H1 (cell line): ENCODE measurements around the gene MESD. TPM values are rescaled to one million over a fixed set of nuclear protein-coding genes. Genes with fewer than 3 reads are reported as not detected.
A peak's percentile ranks its signal among the peaks of the same experiment; 100 is the strongest.

ENCODE experiments used
- CTCF ChIA-PET: fragments of 300-600 bp; sonication (Branson Sonifier 250); formaldehyde crosslinking; loops from one replicate; lab custom pipeline; 2021; ENCODE audit not compliant: partially characterized antibody; lab: Charles Lee
- POLR2A ChIA-PET: fragments of 300-600 bp; sonication (Branson Sonifier 250); formaldehyde crosslinking; loops from one replicate; lab custom pipeline; 2021; ENCODE audit warnings: inconsistent platforms; ENCODE audit not compliant: partially characterized antibody; lab: Charles Lee
- DNase-seq, 2 experiments: peaks; one replicate each; pipeline versions ENCODE4 v3.0.0 to v3.0.0-alpha.2; 2010 to 2022; ENCODE audit warnings: low spot score in 2 of 2, low read depth in 1 of 2, mixed read lengths in 1 of 2
- FAIRE-seq: peaks from 2 replicates; lab custom pipeline; 2011; peaks lifted over from hg19 to GRCh38; lab: Jason Lieb, UNC
- H2AFZ ChIP-seq: 2 replicates; pipeline ENCODE4 v1.8.1; 2012; ENCODE audit warnings: low read length, inconsistent platforms
- H2AK5ac ChIP-seq: 2 replicates; pipeline ENCODE4 v1.6.1; 2013; ENCODE audit warnings: low read depth, low read length
- H2BK120ac ChIP-seq: replicated peaks from 2 replicates; pipeline ENCODE3; 2013; ENCODE audit warnings: low read depth, low read length, inconsistent platforms
- H2BK12ac ChIP-seq: 2 replicates; pipeline ENCODE4 v1.6.1; 2013; ENCODE audit warnings: low read depth, low read length
- H2BK15ac ChIP-seq: 2 replicates; pipeline ENCODE4 v1.6.1; 2013; ENCODE audit warnings: low read length
- H2BK20ac ChIP-seq: 2 replicates; pipeline ENCODE4 v1.6.1; 2013; ENCODE audit warnings: low read length
- H2BK5ac ChIP-seq: 2 replicates; pipeline ENCODE4 v1.6.1; 2013; ENCODE audit warnings: low read depth, low read length
- H3K14ac ChIP-seq: 2 replicates; pipeline ENCODE4 v1.6.1; 2013; ENCODE audit warnings: inconsistent platforms; ENCODE audit not compliant: insufficient read length
- H3K18ac ChIP-seq: 2 replicates; pipeline ENCODE4 v1.6.1; 2013; ENCODE audit warnings: low read length; ENCODE audit errors: extremely low read depth
- H3K23ac ChIP-seq: 2 replicates; pipeline ENCODE4 v1.6.1; 2013; ENCODE audit warnings: inconsistent platforms; ENCODE audit not compliant: insufficient read length
- H3K23me2 ChIP-seq: 2 replicates; pipeline ENCODE4 v1.6.1; 2013; ENCODE audit warnings: low read depth, low read length
- H3K27ac ChIP-seq: 2 replicates; pipeline ENCODE4 v1.6.1; 2011; ENCODE audit warnings: low read depth, low read length, inconsistent platforms
- H3K27me3 ChIP-seq, 4 experiments: replicated peaks in 1 of 4; 1 replicate in 1 of 4; 2 replicates in 3 of 4; pipeline versions ENCODE4 v1.6.1 to v1.8.1; 2011 to 2013; ENCODE audit warnings: low read length in 3 of 4, mild to moderate bottlenecking in 3 of 4, inconsistent platforms in 2 of 4, mixed read lengths in 2 of 4, moderate library complexity in 1 of 4; ENCODE audit not compliant: control insufficient read depth in 3 of 4, insufficient read depth in 3 of 4; ENCODE audit errors: extremely low read depth in 1 of 4
- H3K36me3 ChIP-seq, 4 experiments: 2 replicates each; pipeline versions ENCODE4 v1.6.1 to v1.8.1; 2011 to 2013; ENCODE audit warnings: mild to moderate bottlenecking in 4 of 4, low read length in 3 of 4, moderate library complexity in 2 of 4, control low read depth in 1 of 4, inconsistent platforms in 1 of 4; ENCODE audit not compliant: insufficient read depth in 4 of 4, control insufficient read depth in 2 of 4
- H3K4ac ChIP-seq: replicated peaks from 2 replicates; pipeline ENCODE3; 2013; ENCODE audit warnings: low read length, low read depth, mixed read lengths, inconsistent platforms; ENCODE audit not compliant: insufficient read length
- H3K4me1 ChIP-seq, 4 experiments: replicated peaks in 1 of 4; 1 replicate in 1 of 4; 2 replicates in 3 of 4; pipeline versions ENCODE4 v1.6.1 to v1.8.1; 2011 to 2013; ENCODE audit warnings: low read length in 3 of 4, inconsistent platforms in 2 of 4, mixed read lengths in 1 of 4; ENCODE audit not compliant: insufficient read depth in 4 of 4, control insufficient read depth in 3 of 4
- H3K4me2 ChIP-seq, 2 experiments: 2 replicates each; pipeline versions ENCODE4 v1.6.1 to v1.8.1; 2011 to 2013; ENCODE audit warnings: low read depth in 2 of 2, low read length in 2 of 2, control low read depth in 1 of 2, inconsistent platforms in 1 of 2, mild to moderate bottlenecking in 1 of 2; ENCODE audit not compliant: insufficient read depth in 1 of 2
- H3K4me3 ChIP-seq, 4 experiments: fragments of 200-600, 300-600 bp in 1 of 4; sonication (generic), shearing (Covaris generic), sonication (Bioruptor Twin) in 1 of 4; 2 replicates each; pipeline versions ENCODE4 v1.5.1 to v1.8.1; 2011 to 2016; ENCODE audit warnings: low read length in 4 of 4, low read depth in 3 of 4, control low read depth in 2 of 4, inconsistent platforms in 2 of 4, mild to moderate bottlenecking in 2 of 4, mixed read lengths in 1 of 4, moderate library complexity in 1 of 4; ENCODE audit not compliant: insufficient read depth in 2 of 4; ENCODE audit errors: extremely low read depth in 1 of 4
- H3K56ac ChIP-seq: replicated peaks from 2 replicates; pipeline ENCODE3; 2013; ENCODE audit warnings: low read depth, mild to moderate bottlenecking, mixed read lengths, low read length, inconsistent platforms; ENCODE audit not compliant: insufficient read length
- H3K79me1 ChIP-seq: 2 replicates; pipeline ENCODE4 v1.6.1; 2013; ENCODE audit warnings: low read depth, low read length, control low read depth
- H3K79me2 ChIP-seq, 2 experiments: 2 replicates each; pipeline versions ENCODE4 v1.6.1 to v1.8.1; 2012 to 2013; ENCODE audit warnings: low read length in 2 of 2, mild to moderate bottlenecking in 2 of 2, inconsistent platforms in 1 of 2; ENCODE audit not compliant: insufficient read depth in 2 of 2, control insufficient read depth in 1 of 2
- H3K9ac ChIP-seq, 4 experiments: replicated peaks in 1 of 4; 1 replicate in 1 of 4; 2 replicates in 3 of 4; pipeline versions ENCODE4 v1.6.1 to v1.8.1; 2011 to 2013; ENCODE audit warnings: low read depth in 3 of 4, low read length in 3 of 4, control low read depth in 2 of 4, mild to moderate bottlenecking in 2 of 4, moderate library complexity in 2 of 4, inconsistent platforms in 1 of 4; ENCODE audit errors: extremely low read depth in 1 of 4
- H3K9me3 ChIP-seq, 2 experiments: 2 replicates each; pipeline versions ENCODE4 v1.6.1 to v1.8.1; 2012 to 2013; ENCODE audit warnings: mild to moderate bottlenecking in 2 of 2, moderate library complexity in 2 of 2, control low read depth in 1 of 2, inconsistent platforms in 1 of 2, low read depth in 1 of 2, low read length in 1 of 2, mixed read lengths in 1 of 2; ENCODE audit not compliant: insufficient read depth in 2 of 2
- H4K20me1 ChIP-seq, 2 experiments: replicated peaks in 1 of 2; 2 replicates each; pipeline versions ENCODE3 to v1.8.1; 2011 to 2013; ENCODE audit warnings: inconsistent platforms in 2 of 2, low read length in 2 of 2, mild to moderate bottlenecking in 1 of 2; ENCODE audit not compliant: insufficient read depth in 2 of 2, control insufficient read depth in 1 of 2
- H4K5ac ChIP-seq: 2 replicates; pipeline ENCODE4 v1.6.1; 2013; ENCODE audit warnings: low read length, low read depth, mixed read lengths, inconsistent platforms; ENCODE audit not compliant: insufficient read length
- H4K8ac ChIP-seq: 2 replicates; pipeline ENCODE4 v1.8.0; 2013; ENCODE audit warnings: mild to moderate bottlenecking, moderate library complexity, low read length, inconsistent platforms; ENCODE audit not compliant: insufficient read depth; ENCODE audit errors: extremely low read depth
- H4K91ac ChIP-seq: replicated peaks from 2 replicates; pipeline ENCODE3; 2013; ENCODE audit warnings: low read length, mixed read lengths, inconsistent platforms; ENCODE audit not compliant: insufficient read length
- TBP ChIP-seq: IDR thresholded peaks from 2 replicates; pipeline ENCODE4 v1.6.1; 2011; ENCODE audit warnings: low read depth, low read length, improper control_type of control experiment
- WGBS, 2 experiments: shearing (Covaris generic) in 1 of 2; methylation state at CpG; one replicate each; pipeline versions ENCODE4 v1.1.6 to v1.1.7; 2013 to 2015; ENCODE audit warnings: low lambda C conversion rate in 2 of 2, mixed read lengths in 2 of 2, inconsistent platforms in 1 of 2, low coverage in 1 of 2, missing lambda C conversion rate in 1 of 2; ENCODE audit not compliant: insufficient replicate concordance in 2 of 2, insufficient coverage in 1 of 2, insufficient read length in 1 of 2; ENCODE audit errors: extremely low coverage in 1 of 2, missing lambda C conversion rate in 1 of 2; 5-methylcytosine and 5-hydroxymethylcytosine counted together
- polyA plus RNA-seq, 7 experiments: library from polyadenylated mRNA; depleted of rRNA in 3 of 7; stranded (reverse) in 5 of 7; unstranded in 2 of 7; fragments of >200 nt in 5 of 7; fragments of 200-250 nt in 2 of 7; gene quantifications; 1 replicate in 5 of 7; 2 replicates in 1 of 7; 4 replicates in 1 of 7; pipeline versions ENCODE4 v1.2.1 to v1.2.3, GENCODE V29; 2011 to 2013; ENCODE audit warnings: missing spikeins in 2 of 7, mixed read lengths in 2 of 7
- total RNA-seq: library from RNA; stranded (reverse); fragmentation: NEBNext Ultra II Directional; extraction: Animal tissue kit (Norgen Biotek cat#: 25700); gene quantifications from 2 replicates; pipeline ENCODE4 v1.2.1, GENCODE V29; 2021

Gene MESD
- total and polyA plus RNA-seq, 2 of the 8 experiments (the other 6 are each of a cell fraction or from before 2014, with no cell fraction given): 11.0 to 28.3 TPM

DNA sequence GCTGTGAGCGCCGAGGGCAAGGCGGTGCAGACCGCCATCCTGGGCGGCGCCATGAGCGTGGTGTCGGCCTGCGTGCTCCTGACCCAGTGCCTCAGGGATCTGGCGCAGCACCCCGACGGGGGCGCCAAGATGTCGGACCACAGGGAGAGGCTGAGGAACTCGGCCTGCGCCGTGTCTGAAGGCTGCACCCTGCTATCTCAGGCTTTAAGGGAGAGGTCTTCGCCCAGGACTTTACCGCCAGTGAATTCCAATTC, 13.4 kb upstream of the MESD start:
- Histone ChIP-seq H3K4me1 (peaks cover 0 to 8% (median 5%) of the 10 kb centered on the region in 4 experiments; a peak in 4 of 7 replicates), H3K79me2 (no peaks in the 10 kb centered on the region), H3K56ac (no peak overlapping the region), H3K4me2 (peak overlapping the region; percentile 76 to 80; a peak in 2 of 4 replicates), H3K23ac (no peak overlapping the region), H3K4ac (no peak overlapping the region), H2BK20ac (no peak overlapping the region), H2BK5ac (peak overlapping the region; percentile 60; the same call in 1 of the 2 replicates), H3K79me1 (peaks cover 2% of the 10 kb centered on the region; the same call in 1 of the 2 replicates), H3K27me3 (peaks cover 0 to 12% (median 9%) of the 10 kb centered on the region in 4 experiments; a peak in 5 of 7 replicates), H3K36me3 (no peaks in the 10 kb centered on the region; a peak in 1 of 8 replicates), H3K14ac (no peak overlapping the region)
- DNase-seq: no peak
- no peak for TF ChIP-seq TBP
- TF ChIP-seq, all 59 proteins: peak for 0
- no peak for FAIRE-seq
- Histone ChIP-seq H3K23me2 (peaks cover 17% of the 10 kb centered on the region; the same call in 1 of the 2 replicates), H3K4me3 (peak overlapping the region in 1 of 4 experiments; percentile 90; a peak in 2 of 8 replicates), H2AK5ac (no peak overlapping the region), H3K27ac (no peak overlapping the region), H2BK120ac (no peak overlapping the region), H4K5ac (no peak overlapping the region), H3K18ac (no peak overlapping the region), H2BK12ac (no peak overlapping the region), H4K91ac (no peak overlapping the region), H4K8ac (no peak overlapping the region), H3K9ac (no peak overlapping the region), H2AFZ (no peak overlapping the region), H4K20me1 (peaks cover 2 to 8% of the 10 kb centered on the region in 2 experiments), H3K9me3 (no peaks in the 10 kb centered on the region; a peak in 1 of 4 replicates), H2BK15ac (no peak overlapping the region)
- ChIA-PET POLR2A (interaction anchor here (1.3 to 2.1 kb wide), 3 partner anchors 23 to 105 kb away, joined by 3 to 7 read pairs (median 4); no protein-coding TSS in a partner anchor), CTCF (interaction anchor here (1.6 to 1.8 kb wide), 2 partner anchors 106 to 263 kb away, joined by 4 to 12 read pairs; no protein-coding TSS in a partner anchor)
- 85% methylated on average over 18 of the region's 19 CpGs; no CpG with 5 or more reads in 1 of the 2 experiments for WGBS, 2 experiments
